Measurements from ENCODE around the gene MAP4K3. TPM values are rescaled to one million over a fixed set of nuclear protein-coding genes. Genes with fewer than 3 reads are reported as not detected.
"Not testable (repeated sequence)": the region's sequence is repeated elsewhere in the genome, so short reads cannot be mapped to it uniquely, and the experiment has no call there.

MAP4K3 gene
- total and polyA plus RNA-seq, 8 donors: 8.2 to 23.1 (median 16.3) TPM

GRCh38 chr2:39361511-39361910 lies 75.6 kb downstream of the MAP4K3 start:
- no peak for TF ChIP-seq CTCF (IDR thresholded peaks at IDR 0.05)
- no peaks in the 10 kb centered on the region for H3K36me3 ChIP-seq
- DNase-seq: no peak
- ATAC-seq: no peak
- no peak overlapping the region for H3K27ac ChIP-seq
- FAIRE-seq: peak; percentile 75
- no peaks in the 10 kb centered on the region for H3K27me3 ChIP-seq
- peaks cover 0 to 3% (median 0%) of the 10 kb centered on the region in 3 donors for H3K4me1 ChIP-seq
- intact Hi-C loops (cut with DNase I): no loop called here
- no peaks in the 10 kb centered on the region for H3K9me3 ChIP-seq
- no peak overlapping the region for H3K4me3 ChIP-seq

- H3K9me3 ChIP-seq; H3K4me1 ChIP-seq; DNase-seq; H3K4me3 ChIP-seq; FAIRE-seq; H3K36me3 ChIP-seq; H3K27me3 ChIP-seq; ATAC-seq; H3K27ac ChIP-seq; intact Hi-C loops (cut with DNase I): not testable (repeated sequence)
- 97 to 98% methylated on average over 2 of the region's 2 CpGs for WGBS, 2 donors
These were observed 76.7 kb downstream of the MAP4K3 start for GRCh38 chr2:39360342-39360741.

- FAIRE-seq: no peak
- WGBS, 2 donors: 98% methylated on average over 5 of the region's 5 CpGs
- Histone ChIP-seq H3K4me3 (no peak overlapping the region), H3K9me3 (no peaks in the 10 kb centered on the region), H3K27ac (no peak overlapping the region), H3K4me1 (peaks cover 0 to 3% (median 0%) of the 10 kb centered on the region in 3 donors), H3K27me3 (no peaks in the 10 kb centered on the region), H3K36me3 (peaks cover 0 to 9% (median 0%) of the 10 kb centered on the region in 3 donors)
- intact Hi-C loops (cut with DNase I): no loop called here
- TF ChIP-seq CTCF (IDR thresholded peaks at IDR 0.05): no peak
- DNase-seq: no peak
- no peak for ATAC-seq
These were observed 77.5 kb downstream of the MAP4K3 start for GRCh38 chr2:39359453-39360038.

- peak in 3 of 4 donors; percentile 46 to 70 (median 49) for ATAC-seq
- TF ChIP-seq CTCF (IDR thresholded peaks at IDR 0.05): no peak
- no peak overlapping the region for H3K27ac ChIP-seq
- H3K27me3 ChIP-seq: no peaks in the 10 kb centered on the region
- peaks cover 0 to 10% (median 0%) of the 10 kb centered on the region in 3 donors for H3K36me3 ChIP-seq
- WGBS, 2 donors: 100% methylated on average over 1 of the region's 1 CpG
- H3K4me1 ChIP-seq: peaks cover 0 to 3% (median 0%) of the 10 kb centered on the region in 3 donors
- DNase-seq: no peak
- FAIRE-seq: no peak
- intact Hi-C loops (cut with DNase I): no loop called here
- no peaks in the 10 kb centered on the region for H3K9me3 ChIP-seq
- no peak overlapping the region for H3K4me3 ChIP-seq
These were observed 80.0 kb downstream of the MAP4K3 start for GRCh38 chr2:39356922-39357639.

GRCh38 chr2:39350658-39351057 lies 86.4 kb downstream of the MAP4K3 start:
- Histone ChIP-seq H3K27ac (no peak overlapping the region), H3K4me3 (no peak overlapping the region), H3K9me3 (no peaks in the 10 kb centered on the region), H3K36me3 (peaks cover 0 to 10% (median 0%) of the 10 kb centered on the region in 3 donors), H3K27me3 (no peaks in the 10 kb centered on the region), H3K4me1 (no peaks in the 10 kb centered on the region)
- no peak for DNase-seq
- WGBS, 2 donors: 75 to 76% methylated on average over 3 of the region's 3 CpGs
- no peak for ATAC-seq
- no peak for TF ChIP-seq CTCF (IDR thresholded peaks at IDR 0.05)
- intact Hi-C loops (cut with DNase I): no loop called here
- FAIRE-seq: no peak

Measured in pancreas (tissue), 10 donors.